ENCODE results near the gene MMAB. TPM values are rescaled to one million over a fixed set of nuclear protein-coding genes. Genes with fewer than 3 reads are reported as not detected.

The MMAB gene
- total RNA-seq, 2 donors from 2014 or later: 12.5 to 29.7 TPM

GRCh38 chr12:109572506-109572845 is 828 bp downstream of the MMAB start:
- TF ChIP-seq POLR2A (IDR thresholded peaks at IDR 0.05): no peak
- no peak for TF ChIP-seq CTCF (IDR thresholded peaks at IDR 0.05)
- peak overlapping the region in 2 of 4 donors; percentile 90 to 92 for H3K27ac ChIP-seq
- intact Hi-C loops (cut with DNase I): loop anchor here (10.0 kb wide), 1 partner anchor 282 kb away; no protein-coding TSS in a partner anchor
- peaks cover 0 to 3% of the 10 kb centered on the region in 2 donors for H3K36me3 ChIP-seq (replicated peaks in 1 of 2; ENCODE audit: insufficient read depth in 1 of 2, low read depth in 2 of 2)
- peaks cover 31% of the 10 kb centered on the region for H3K4me1 ChIP-seq
- peak overlapping the region in 1 of 2 donors; percentile 17 for H3K4me3 ChIP-seq
- WGBS, 2 donors: 29 to 47% methylated on average over 3 of the region's 3 CpGs
- H3K27me3 ChIP-seq: no peaks in the 10 kb centered on the region
- no peak for ATAC-seq
- no peak for DNase-seq
- no peaks in the 10 kb centered on the region for H3K9me3 ChIP-seq

GRCh38 chr12:109571773-109572505 is 1.4 kb downstream of the MMAB start:
- Histone ChIP-seq H3K4me3 (no peak overlapping the region), H3K27ac (no peak overlapping the region), H3K36me3 (replicated peaks in 1 of 2; ENCODE audit: insufficient read depth in 1 of 2, low read depth in 2 of 2) (peaks cover 0 to 5% of the 10 kb centered on the region in 2 donors)

GRCh38 chr12:109568486-109568885 is 4.8 kb downstream of the MMAB start:
- 73 to 74% methylated on average over 7 of the region's 7 CpGs for WGBS, 2 donors
- Histone ChIP-seq H3K9me3 (no peaks in the 10 kb centered on the region), H3K27me3 (no peaks in the 10 kb centered on the region), H3K4me3 (no peak overlapping the region), H3K4me1 (peaks cover 12% of the 10 kb centered on the region), H3K27ac (no peak overlapping the region), H3K36me3 (replicated peaks in 1 of 2; ENCODE audit: insufficient read depth in 1 of 2, low read depth in 2 of 2) (peaks cover 0 to 4% of the 10 kb centered on the region in 2 donors)
- DNase-seq (no peak), ATAC-seq (no peak)
- intact Hi-C loops (cut with DNase I): no loop called here
- TF ChIP-seq CTCF (IDR thresholded peaks at IDR 0.05): no peak
- TF ChIP-seq POLR2A (IDR thresholded peaks at IDR 0.05): no peak

More at GRCh38 chr12:109571773-109572505, 1.4 kb downstream of the MMAB start:
- DNase-seq (no peak), ATAC-seq (no peak)
- intact Hi-C loops (cut with DNase I): loop anchor here (10.0 kb wide), 1 partner anchor 283 kb away; no protein-coding TSS in a partner anchor
- H3K27me3 ChIP-seq: no peaks in the 10 kb centered on the region
- H3K4me1 ChIP-seq: peaks cover 31% of the 10 kb centered on the region
- 81 to 85% methylated on average over 5 of the region's 5 CpGs for WGBS, 2 donors
- H3K9me3 ChIP-seq: no peaks in the 10 kb centered on the region
- no peak for TF ChIP-seq CTCF (IDR thresholded peaks at IDR 0.05)
- no peak for TF ChIP-seq POLR2A (IDR thresholded peaks at IDR 0.05)

- Histone ChIP-seq H3K27ac (no peak overlapping the region), H3K4me1 (peaks cover 12% of the 10 kb centered on the region), H3K36me3 (replicated peaks in 1 of 2; ENCODE audit: insufficient read depth in 1 of 2, low read depth in 2 of 2) (peaks cover 0 to 4% of the 10 kb centered on the region in 2 donors), H3K27me3 (no peaks in the 10 kb centered on the region), H3K9me3 (no peaks in the 10 kb centered on the region), H3K4me3 (no peak overlapping the region)
- 85 to 90% methylated on average over 3 of the region's 3 CpGs for WGBS, 2 donors
- no peak for ATAC-seq
- TF ChIP-seq CTCF (IDR thresholded peaks at IDR 0.05) (no peak), POLR2A (IDR thresholded peaks at IDR 0.05) (no peak)
- intact Hi-C loops (cut with DNase I): no loop called here
- no peak for DNase-seq
These were observed 5.3 kb downstream of the MMAB start for GRCh38 chr12:109567967-109568366.

GRCh38 chr12:109567296-109567695 is 6.0 kb downstream of the MMAB start:
- DNase-seq (no peak), ATAC-seq (no peak)
- Histone ChIP-seq H3K27me3 (no peaks in the 10 kb centered on the region), H3K4me3 (no peak overlapping the region), H3K9me3 (no peaks in the 10 kb centered on the region), H3K4me1 (peaks cover 6% of the 10 kb centered on the region), H3K27ac (no peak overlapping the region), H3K36me3 (replicated peaks in 1 of 2; ENCODE audit: insufficient read depth in 1 of 2, low read depth in 2 of 2) (peaks cover 0 to 4% of the 10 kb centered on the region in 2 donors)
- intact Hi-C loops (cut with DNase I): no loop called here
- TF ChIP-seq CTCF (IDR thresholded peaks at IDR 0.05) (no peak), POLR2A (IDR thresholded peaks at IDR 0.05) (no peak)
- WGBS, 2 donors: 84 to 88% methylated on average over 10 of the region's 10 CpGs
